Adrenal gland (tissue), 5 donors: ENCODE data around the gene ABTB2.

ENCODE experiments used
- POLR2A ChIP-seq, 2 donors: fragments of 450-650 bp; IDR thresholded peaks; one replicate each; pipeline ENCODE4 v1.6.1; 2017; ENCODE audit warnings: antibody characterized with exemption in 2 of 2, mild to moderate bottlenecking in 2 of 2, moderate library complexity in 1 of 2
- TF ChIP-seq, protein P1 (sequence below), 6 experiments: fragments of 450-650 bp in 4 of 6; fragments of 200-600 bp in 2 of 6; sonication (generic) in 1 of 6; IDR thresholded peaks; 1 replicate in 5 of 6; 2 replicates in 1 of 6; pipeline versions ENCODE4 v1.5.1 to v1.8.0; 2016 to 2021; ENCODE audit warnings: antibody characterized with exemption in 6 of 6, mild to moderate bottlenecking in 2 of 6, moderate library complexity in 1 of 6
- donor health status: DM: no; HTN: no; CAD: no.

DNA sequence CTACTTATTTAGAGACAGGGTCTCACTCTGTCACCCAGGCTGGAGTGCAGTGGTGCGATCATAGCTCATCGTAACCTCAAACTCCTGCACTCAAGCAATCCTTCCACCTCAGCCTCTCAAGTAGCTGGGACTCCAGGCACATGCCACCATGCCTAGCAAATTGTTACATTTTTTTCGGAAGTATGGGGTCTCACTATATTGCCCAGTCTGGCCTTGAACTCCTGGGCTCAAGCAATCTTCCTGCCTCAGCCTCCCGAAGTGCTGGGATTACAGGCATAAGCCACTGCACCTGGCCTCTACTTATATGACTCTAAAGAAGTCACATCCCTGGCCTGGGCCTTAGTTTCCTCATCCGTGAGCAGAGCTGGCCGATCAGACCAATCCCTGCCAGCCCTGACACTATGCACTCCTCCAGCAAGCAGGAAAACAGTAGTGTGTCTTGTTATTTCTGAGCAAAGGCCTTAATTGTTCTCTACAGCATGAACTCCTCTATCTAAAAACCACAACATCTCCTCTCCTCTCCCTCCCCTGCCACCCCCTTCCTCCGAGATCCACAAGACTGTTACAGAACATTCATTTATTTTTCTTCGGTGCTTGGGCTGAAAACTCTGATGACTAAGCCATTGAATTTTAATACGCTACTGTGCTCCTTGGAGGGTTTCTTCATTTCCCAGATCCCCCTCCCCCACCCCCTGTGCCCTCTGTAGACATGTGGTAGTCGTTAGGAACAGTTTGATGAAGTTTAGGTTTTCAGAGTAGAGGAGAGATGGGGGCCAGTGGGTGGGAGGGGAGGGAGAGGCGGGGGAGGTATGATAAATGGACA is 91.5 kb downstream of the ABTB2 start:
- TF ChIP-seq, protein P1, sequence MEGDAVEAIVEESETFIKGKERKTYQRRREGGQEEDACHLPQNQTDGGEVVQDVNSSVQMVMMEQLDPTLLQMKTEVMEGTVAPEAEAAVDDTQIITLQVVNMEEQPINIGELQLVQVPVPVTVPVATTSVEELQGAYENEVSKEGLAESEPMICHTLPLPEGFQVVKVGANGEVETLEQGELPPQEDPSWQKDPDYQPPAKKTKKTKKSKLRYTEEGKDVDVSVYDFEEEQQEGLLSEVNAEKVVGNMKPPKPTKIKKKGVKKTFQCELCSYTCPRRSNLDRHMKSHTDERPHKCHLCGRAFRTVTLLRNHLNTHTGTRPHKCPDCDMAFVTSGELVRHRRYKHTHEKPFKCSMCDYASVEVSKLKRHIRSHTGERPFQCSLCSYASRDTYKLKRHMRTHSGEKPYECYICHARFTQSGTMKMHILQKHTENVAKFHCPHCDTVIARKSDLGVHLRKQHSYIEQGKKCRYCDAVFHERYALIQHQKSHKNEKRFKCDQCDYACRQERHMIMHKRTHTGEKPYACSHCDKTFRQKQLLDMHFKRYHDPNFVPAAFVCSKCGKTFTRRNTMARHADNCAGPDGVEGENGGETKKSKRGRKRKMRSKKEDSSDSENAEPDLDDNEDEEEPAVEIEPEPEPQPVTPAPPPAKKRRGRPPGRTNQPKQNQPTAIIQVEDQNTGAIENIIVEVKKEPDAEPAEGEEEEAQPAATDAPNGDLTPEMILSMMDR (IDR thresholded peaks at IDR 0.05) = no peak
- no peak for TF ChIP-seq POLR2A (IDR thresholded peaks at IDR 0.05)
